Measurements from ENCODE around the gene ZNF236. TPM values are rescaled to one million over a fixed set of nuclear protein-coding genes. Genes with fewer than 3 reads are reported as not detected.

ZNF236 gene
- total and polyA plus RNA-seq, 2 donors (not counting 1 experiment from before 2014, with no cell fraction given), result 2.9 to 8.4 TPM

- peaks cover 5% of the 10 kb centered on the region for H3K36me3 ChIP-seq (ENCODE audit: control insufficient read depth, insufficient read depth, low read length)
- TF ChIP-seq CTCF (conservative IDR thresholded peaks at IDR 0.05 in 1 of 2, IDR thresholded peaks at IDR 0.05 in 1 of 2; ENCODE audit: low read depth in 1 of 2, low read length in 2 of 2) (no peak), EZH2 (IDR thresholded peaks at IDR 0.05; ENCODE audit: low read length, missing control alignments) (no peak)
These were observed 59.4 kb downstream of the ZNF236 start for GRCh38 chr18:76881744-76882143.

GRCh38 chr18:76882146-76882545 is 59.8 kb downstream of the ZNF236 start:
- peaks cover 5% of the 10 kb centered on the region for H3K36me3 ChIP-seq (ENCODE audit: control insufficient read depth, insufficient read depth, low read length)
- TF ChIP-seq CTCF (conservative IDR thresholded peaks at IDR 0.05 in 1 of 2, IDR thresholded peaks at IDR 0.05 in 1 of 2; ENCODE audit: low read depth in 1 of 2, low read length in 2 of 2), result no peak
- TF ChIP-seq EZH2 (IDR thresholded peaks at IDR 0.05; ENCODE audit: low read length, missing control alignments), result no peak

More at GRCh38 chr18:76881744-76882143, 59.4 kb downstream of the ZNF236 start:
- no peak overlapping the region for H3K9ac ChIP-seq (ENCODE audit: insufficient read depth, low read length)
- no peak for DNase-seq (ENCODE audit: low read depth in 2 of 2)
- no peaks in the 10 kb centered on the region for H3K4me1 ChIP-seq (ENCODE audit: control insufficient read depth, extremely low read depth, insufficient read depth, low read length)
- H3K9me3 ChIP-seq (ENCODE audit: control insufficient read depth, insufficient read depth, low read depth, low read length), result no peaks in the 10 kb centered on the region
- no peak overlapping the region for H3K4me3 ChIP-seq (replicated peaks in 1 of 4; ENCODE audit: control extremely low read depth in 1 of 4, insufficient read depth in 1 of 4, low read depth in 3 of 4, low read length in 4 of 4)
- H3K4me2 ChIP-seq (ENCODE audit: extremely low read depth, insufficient read depth, low read length), result no peak overlapping the region
- H3K79me2 ChIP-seq (ENCODE audit: control insufficient read depth, insufficient read depth, low read length), result no peaks in the 10 kb centered on the region
- no peaks in the 10 kb centered on the region for H4K20me1 ChIP-seq (ENCODE audit: control insufficient read depth, extremely low read depth, insufficient read depth, low read length)
- H3K27me3 ChIP-seq (ENCODE audit: control insufficient read depth, insufficient read depth, low read length), result no peaks in the 10 kb centered on the region
- no peak overlapping the region for H3K27ac ChIP-seq (ENCODE audit: insufficient read depth, low read length)
- H2AFZ ChIP-seq (ENCODE audit: low read length), result no peak overlapping the region

GRCh38 chr18:76885001-76885400 is 62.6 kb downstream of the ZNF236 start:
- H3K27ac ChIP-seq (ENCODE audit: insufficient read depth, low read length), result no peak overlapping the region

More at GRCh38 chr18:76882146-76882545, 59.8 kb downstream of the ZNF236 start:
- Histone ChIP-seq H3K27me3 (ENCODE audit: control insufficient read depth, insufficient read depth, low read length) (no peaks in the 10 kb centered on the region), H2AFZ (ENCODE audit: low read length) (no peak overlapping the region), H3K9me3 (ENCODE audit: control insufficient read depth, insufficient read depth, low read depth, low read length) (no peaks in the 10 kb centered on the region), H3K4me1 (ENCODE audit: control insufficient read depth, extremely low read depth, insufficient read depth, low read length) (no peaks in the 10 kb centered on the region), H3K4me3 (replicated peaks in 1 of 4; ENCODE audit: control extremely low read depth in 1 of 4, insufficient read depth in 1 of 4, low read depth in 3 of 4, low read length in 4 of 4) (no peak overlapping the region), H3K79me2 (ENCODE audit: control insufficient read depth, insufficient read depth, low read length) (no peaks in the 10 kb centered on the region), H4K20me1 (ENCODE audit: control insufficient read depth, extremely low read depth, insufficient read depth, low read length) (no peaks in the 10 kb centered on the region), H3K27ac (ENCODE audit: insufficient read depth, low read length) (no peak overlapping the region), H3K9ac (ENCODE audit: insufficient read depth, low read length) (no peak overlapping the region), H3K4me2 (ENCODE audit: extremely low read depth, insufficient read depth, low read length) (no peak overlapping the region)
- DNase-seq (ENCODE audit: low read depth in 2 of 2), result no peak

More at GRCh38 chr18:76885001-76885400, 62.6 kb downstream of the ZNF236 start:
- Histone ChIP-seq H3K27me3 (ENCODE audit: control insufficient read depth, insufficient read depth, low read length) (no peaks in the 10 kb centered on the region), H3K4me3 (replicated peaks in 1 of 4; ENCODE audit: control extremely low read depth in 1 of 4, insufficient read depth in 1 of 4, low read depth in 3 of 4, low read length in 4 of 4) (no peak overlapping the region), H2AFZ (ENCODE audit: low read length) (no peak overlapping the region), H3K79me2 (ENCODE audit: control insufficient read depth, insufficient read depth, low read length) (no peaks in the 10 kb centered on the region), H3K9ac (ENCODE audit: insufficient read depth, low read length) (no peak overlapping the region), H4K20me1 (ENCODE audit: control insufficient read depth, extremely low read depth, insufficient read depth, low read length) (no peaks in the 10 kb centered on the region), H3K4me1 (ENCODE audit: control insufficient read depth, extremely low read depth, insufficient read depth, low read length) (no peaks in the 10 kb centered on the region), H3K36me3 (ENCODE audit: control insufficient read depth, insufficient read depth, low read length) (peaks cover 6% of the 10 kb centered on the region), H3K4me2 (ENCODE audit: extremely low read depth, insufficient read depth, low read length) (no peak overlapping the region), H3K9me3 (ENCODE audit: control insufficient read depth, insufficient read depth, low read depth, low read length) (no peaks in the 10 kb centered on the region)
- TF ChIP-seq EZH2 (IDR thresholded peaks at IDR 0.05; ENCODE audit: low read length, missing control alignments), result no peak
- no peak for TF ChIP-seq CTCF (conservative IDR thresholded peaks at IDR 0.05 in 1 of 2, IDR thresholded peaks at IDR 0.05 in 1 of 2; ENCODE audit: low read depth in 1 of 2, low read length in 2 of 2)
- DNase-seq (ENCODE audit: low read depth in 2 of 2), result no peak

Measured in fibroblast of lung (primary cell).